GM19240 (cell line): ENCODE results near the gene CSMD2.

Experiments
- DNase-seq: peaks from one replicate; pipeline ENCODE4 v3.0.0; 2011; ENCODE audit warnings: low spot score; ENCODE audit not compliant: insufficient read length

CSMD2 gene

GRCh38 chr1:34156739-34157138 lies 8.3 kb downstream of the CSMD2 start:
- DNase-seq = no peak

DNA sequence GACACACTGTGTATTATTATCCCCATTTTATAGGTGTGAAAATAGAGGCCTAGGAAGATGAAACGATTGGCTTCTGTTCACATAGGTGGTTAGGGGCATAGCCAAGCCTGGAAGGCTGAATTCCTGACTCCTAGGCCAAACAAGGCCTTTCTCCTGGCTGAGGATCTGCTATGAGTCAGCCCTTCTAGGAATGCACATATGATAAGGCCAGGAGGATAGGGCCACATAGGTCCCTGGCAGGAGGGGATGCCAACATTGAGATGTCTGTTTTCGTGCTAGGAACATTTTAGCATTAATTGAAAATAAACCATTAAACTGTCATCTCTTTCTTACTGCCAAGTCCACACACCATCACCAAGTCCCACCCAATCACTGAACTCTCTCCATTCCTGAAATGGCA lies 9.2 kb downstream of the CSMD2 start:
- DNase-seq = no peak

DNA sequence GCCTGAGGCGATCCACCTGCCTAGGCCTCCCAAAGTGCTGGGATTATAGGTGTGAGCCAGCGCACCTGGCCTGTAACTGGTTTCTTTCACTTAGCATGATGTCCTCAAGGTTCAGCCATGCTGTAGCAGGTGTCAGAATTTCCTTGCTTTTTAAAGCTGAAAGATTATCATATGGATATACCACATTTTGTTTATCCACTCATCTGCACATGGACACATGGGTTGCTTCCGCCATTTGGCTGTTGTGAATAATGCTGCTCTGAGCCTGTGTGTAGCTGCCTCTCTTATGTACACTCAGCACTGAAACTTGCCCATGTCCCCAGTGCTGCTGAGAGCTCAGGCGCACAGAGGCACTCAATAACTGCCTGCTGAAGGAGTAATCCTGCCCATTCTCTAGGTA lies 11.8 kb downstream of the CSMD2 start:
- no peak for DNase-seq

GRCh38 chr1:34149501-34149900 lies 15.5 kb downstream of the CSMD2 start:
- no peak for DNase-seq

DNA sequence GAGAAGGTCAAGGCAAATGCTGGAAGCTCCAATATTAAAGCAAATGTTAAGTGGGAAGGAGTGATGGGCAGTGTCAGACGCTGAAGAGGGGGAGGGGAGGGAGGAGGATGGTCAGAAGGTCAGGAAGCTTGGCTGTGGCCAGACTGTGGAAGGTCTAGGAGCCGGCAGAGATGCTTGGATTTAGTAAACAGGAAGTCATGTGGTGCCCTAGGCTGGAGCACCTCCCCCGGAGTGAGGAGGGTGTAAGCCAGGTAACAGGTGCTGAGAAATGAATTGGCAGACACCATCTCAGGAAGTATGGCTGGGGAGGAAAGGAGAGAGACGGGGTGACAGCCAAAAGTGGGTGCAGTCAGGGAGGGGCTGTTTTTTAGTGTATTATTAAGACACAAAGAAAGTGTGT lies 17.7 kb downstream of the CSMD2 start:
- no peak for DNase-seq

DNA sequence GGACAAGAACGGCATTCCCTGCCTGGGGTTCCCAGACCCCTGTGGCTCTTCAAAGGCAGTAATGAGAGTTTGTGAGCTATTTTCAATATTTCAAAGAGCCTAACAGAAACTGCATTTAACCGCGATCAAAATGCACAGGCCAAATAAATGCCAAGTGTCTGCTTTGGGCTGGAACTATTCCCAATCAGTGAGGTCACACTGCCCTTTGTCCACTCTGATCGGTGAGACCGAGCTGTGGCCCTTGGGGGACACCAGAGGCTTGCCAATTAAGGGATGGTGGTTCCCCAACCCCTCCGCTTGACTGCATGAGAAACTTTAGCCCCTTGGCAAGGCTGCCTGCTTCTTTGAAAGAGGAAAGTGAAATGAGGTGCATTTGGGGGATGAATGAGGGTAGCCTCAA lies 20.3 kb downstream of the CSMD2 start:
- DNase-seq = no peak

GRCh38 chr1:34143975-34144374 lies 21.1 kb downstream of the CSMD2 start:
- no peak for DNase-seq

DNA sequence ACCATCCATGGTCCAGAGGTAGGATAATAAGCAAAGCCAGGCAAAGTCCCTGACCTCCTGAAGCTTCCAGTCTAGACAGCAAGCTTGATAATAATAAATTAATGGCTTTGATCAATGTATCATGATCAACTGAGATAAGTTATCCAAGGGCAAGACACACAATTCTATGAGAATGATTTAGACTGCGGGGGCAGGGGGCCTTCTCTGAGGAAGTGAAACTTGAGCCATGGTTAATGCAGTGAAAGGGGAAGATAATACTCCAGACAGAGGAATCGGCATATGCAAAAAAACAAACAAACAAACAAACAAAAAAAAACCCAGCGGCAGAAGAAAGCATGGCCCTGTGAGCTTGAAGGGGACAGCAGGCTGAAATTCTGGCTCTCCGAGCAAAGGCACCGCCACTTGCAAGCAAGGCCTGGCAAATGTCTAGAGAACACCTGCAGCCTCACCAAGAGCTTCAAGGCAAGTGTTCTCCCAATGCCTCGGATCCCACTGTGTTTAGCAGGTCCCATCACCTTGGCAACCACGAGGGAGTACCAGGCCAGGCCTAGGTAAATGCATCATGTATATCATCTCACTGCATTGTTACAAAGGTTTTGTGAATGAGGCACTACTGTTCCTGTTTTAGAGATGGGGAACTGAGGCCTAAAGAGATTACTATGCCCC lies 24.9 kb downstream of the CSMD2 start:
- DNase-seq = no peak

GRCh38 chr1:34137411-34137810 lies 27.6 kb downstream of the CSMD2 start:
- DNase-seq = no peak

GRCh38 chr1:34132161-34132420 lies 32.9 kb downstream of the CSMD2 start:
- no peak for DNase-seq

DNA sequence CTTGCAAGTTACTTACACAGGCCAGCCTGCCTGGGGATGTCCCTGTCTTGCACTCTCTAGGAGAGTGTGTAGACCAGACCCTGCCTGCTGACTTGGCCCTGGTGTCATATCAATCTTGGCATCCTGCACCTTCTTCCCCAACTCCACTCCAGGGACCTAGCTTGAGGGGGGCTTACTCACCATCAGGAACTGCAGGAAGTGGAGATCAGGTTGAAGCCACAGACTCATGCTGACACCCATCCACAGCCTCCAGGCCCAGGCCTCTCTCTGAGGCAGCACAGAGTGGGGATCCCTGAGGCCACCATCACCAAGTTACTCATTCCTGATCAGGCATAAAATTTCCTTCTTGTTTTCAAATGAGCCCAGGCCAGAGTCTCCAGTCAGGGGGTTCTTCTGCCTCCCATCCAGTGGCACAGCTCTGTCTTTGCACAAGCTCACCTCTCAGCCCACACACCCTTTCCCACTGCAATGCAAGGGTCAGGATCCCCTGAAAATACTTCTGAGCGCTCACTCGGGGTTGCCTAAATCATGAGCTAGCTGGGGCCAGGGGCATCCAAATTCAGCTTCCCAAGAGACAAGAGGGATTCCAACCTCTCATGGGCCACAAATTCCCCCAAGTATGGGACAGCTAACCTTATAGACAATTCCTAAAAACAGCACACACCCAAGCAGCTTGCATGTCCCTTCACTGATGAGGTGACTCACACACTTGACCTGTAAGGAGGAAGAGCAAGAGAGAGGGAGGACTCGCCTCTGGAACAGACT lies 33.5 kb downstream of the CSMD2 start:
- no peak for DNase-seq

- DNase-seq = no peak
Observed at GRCh38 chr1:34130306-34130705, 34.7 kb downstream of the CSMD2 start.

- DNase-seq = no peak
Observed at GRCh38 chr1:34129630-34130029, 35.4 kb downstream of the CSMD2 start.

DNA sequence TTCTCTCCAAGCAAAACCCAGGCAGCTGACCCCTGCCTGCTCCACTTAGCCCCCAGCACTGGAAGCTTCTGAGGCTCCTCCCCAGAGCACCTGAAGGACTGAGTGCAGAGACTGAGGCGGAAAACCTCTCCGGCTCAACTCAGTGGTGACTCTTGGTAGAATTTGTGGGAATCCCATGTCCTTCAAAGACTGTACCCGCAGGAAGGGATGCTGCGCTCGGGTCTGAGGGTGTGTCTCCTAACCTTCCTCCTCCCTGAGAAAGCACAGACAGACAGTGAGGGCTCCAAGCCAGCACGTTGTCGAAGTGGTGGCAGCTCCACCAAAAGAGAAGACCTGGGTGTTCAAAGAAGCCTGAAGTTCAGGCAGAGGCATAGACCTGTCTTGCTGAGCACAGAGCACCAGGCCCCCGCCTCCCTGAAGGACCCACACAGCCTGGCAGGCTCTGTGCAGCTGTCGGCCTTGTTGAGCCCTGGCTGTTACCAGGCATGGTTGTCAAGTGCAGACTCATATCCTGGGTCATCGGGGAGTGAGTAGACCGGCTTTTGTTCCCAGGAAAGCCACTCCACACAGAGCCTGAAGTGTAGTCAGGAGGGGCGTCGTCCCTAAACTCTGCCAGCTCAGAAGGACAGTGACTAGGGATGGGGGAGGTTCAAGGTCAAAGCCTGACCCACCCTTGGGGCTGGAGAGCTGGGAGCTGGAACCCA lies 36.7 kb downstream of the CSMD2 start:
- DNase-seq = no peak

GRCh38 chr1:34127006-34128000 lies 37.7 kb downstream of the CSMD2 start:
- DNase-seq = no peak

- no peak for DNase-seq
Observed at GRCh38 chr1:34126486-34126885, 38.5 kb downstream of the CSMD2 start.

DNA sequence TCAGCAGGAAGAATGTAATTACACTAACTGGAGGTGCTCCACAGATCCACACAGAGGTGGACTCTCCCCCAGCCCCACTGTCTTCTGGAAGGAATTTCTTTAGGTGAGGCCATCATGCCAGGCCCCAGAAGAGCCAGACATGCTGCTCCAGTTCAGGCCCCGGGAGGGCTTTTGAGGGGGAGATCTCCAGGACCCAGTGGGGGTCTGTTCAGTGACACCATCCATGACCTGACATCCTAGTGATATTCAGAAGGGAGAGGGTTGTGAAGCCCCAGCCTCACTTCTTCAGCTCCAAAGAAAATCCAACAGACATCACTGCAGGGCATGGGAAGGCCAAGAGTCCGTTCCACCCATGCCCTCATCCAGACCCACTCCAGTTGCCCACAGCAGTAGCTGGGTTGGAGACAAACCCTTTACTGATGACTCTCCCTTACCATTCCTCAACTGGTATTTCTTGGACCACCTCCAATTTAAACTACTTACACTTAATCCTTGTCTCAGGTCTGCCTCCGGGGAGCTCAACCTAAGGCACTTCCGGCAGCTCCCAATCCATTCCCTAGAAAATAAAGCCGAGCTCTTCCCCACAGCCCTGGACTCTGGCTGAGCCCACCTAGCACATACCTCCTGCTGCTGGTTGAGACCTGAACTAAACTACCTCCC lies 39.2 kb downstream of the CSMD2 start:
- DNase-seq = no peak

DNA sequence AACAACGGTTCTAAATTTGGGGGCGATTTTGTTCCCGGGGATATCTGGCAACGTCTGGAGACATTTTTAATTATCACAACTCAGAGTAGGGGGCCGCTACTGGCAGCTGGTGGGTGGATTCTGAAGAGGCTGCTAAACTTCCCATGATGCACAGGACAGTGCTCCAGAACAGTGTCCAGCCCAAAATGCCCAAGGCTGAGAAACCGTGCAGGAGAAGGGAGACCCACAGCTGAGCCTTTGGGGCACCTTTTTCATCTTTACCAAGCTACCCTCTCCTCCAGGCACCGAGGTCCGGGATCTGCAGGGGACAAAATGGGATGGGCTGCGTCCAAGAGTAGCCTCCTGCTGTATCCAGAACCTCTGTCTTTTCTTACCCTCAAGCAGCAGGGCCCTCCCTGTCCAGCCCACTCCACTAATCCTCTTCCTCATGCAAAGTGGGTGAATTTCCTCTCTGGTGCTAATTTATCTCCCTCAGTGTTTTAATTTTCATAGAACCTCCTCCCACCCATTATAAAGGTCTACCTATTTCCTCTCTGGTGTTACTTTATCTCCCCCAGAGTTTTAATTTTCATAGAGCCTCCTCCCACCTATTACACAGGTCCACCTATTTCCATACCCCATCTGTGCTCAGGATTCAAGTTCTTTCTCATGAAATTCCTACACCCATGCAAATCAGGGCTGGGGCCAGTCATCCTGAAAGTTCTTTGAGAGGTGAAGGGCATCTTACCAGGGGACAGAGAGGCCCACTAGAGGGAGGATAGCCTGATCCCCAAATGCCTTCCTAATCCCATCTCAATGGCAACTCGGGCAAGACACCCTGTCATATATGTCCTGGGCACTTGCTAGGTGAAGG lies 42.7 kb downstream of the CSMD2 start:
- no peak for DNase-seq

- DNase-seq = no peak
Observed at GRCh38 chr1:34115233-34115632, 49.8 kb downstream of the CSMD2 start.

- no peak for DNase-seq
Observed at GRCh38 chr1:34113887-34114286, 51.1 kb downstream of the CSMD2 start.
